Erythroblast (primary cell): ENCODE results near the gene KRTAP3-1.

Experiments used
- GATA1 ChIP-seq: IDR thresholded peaks from 2 replicates; pipeline ENCODE4 v1.6.1; 2011; ENCODE audit warnings: low read depth, mild to moderate bottlenecking, control low read depth, low read length, moderate library complexity
- POLR2A ChIP-seq: IDR thresholded peaks from 2 replicates; pipeline ENCODE4 v1.6.1; 2011; ENCODE audit warnings: mild to moderate bottlenecking, low read length

GRCh38 chr17:41037853-41038350 is 29.0 kb upstream of the KRTAP3-1 start:
- no peak for TF ChIP-seq POLR2A
- TF ChIP-seq GATA1, result no peak
